ENCODE measurements around the gene EXD3. TPM values are rescaled to one million over a fixed set of nuclear protein-coding genes. Genes with fewer than 3 reads are reported as not detected.
"Not testable (repeated sequence)": the region's sequence is repeated elsewhere in the genome, so short reads cannot be mapped to it uniquely, and the experiment has no call there.

Gene EXD3
- total RNA-seq, 1 experiment from 2014 or later: 1.9 TPM

GRCh38 chr9:137383081-137383783 is 39.7 kb downstream of the EXD3 start:
- peak; percentile 54 to 62 for DNase-seq
- H3K27me3 ChIP-seq: peaks cover 19% of the 10 kb centered on the region; the same call in 1 of the 2 replicates

DNA sequence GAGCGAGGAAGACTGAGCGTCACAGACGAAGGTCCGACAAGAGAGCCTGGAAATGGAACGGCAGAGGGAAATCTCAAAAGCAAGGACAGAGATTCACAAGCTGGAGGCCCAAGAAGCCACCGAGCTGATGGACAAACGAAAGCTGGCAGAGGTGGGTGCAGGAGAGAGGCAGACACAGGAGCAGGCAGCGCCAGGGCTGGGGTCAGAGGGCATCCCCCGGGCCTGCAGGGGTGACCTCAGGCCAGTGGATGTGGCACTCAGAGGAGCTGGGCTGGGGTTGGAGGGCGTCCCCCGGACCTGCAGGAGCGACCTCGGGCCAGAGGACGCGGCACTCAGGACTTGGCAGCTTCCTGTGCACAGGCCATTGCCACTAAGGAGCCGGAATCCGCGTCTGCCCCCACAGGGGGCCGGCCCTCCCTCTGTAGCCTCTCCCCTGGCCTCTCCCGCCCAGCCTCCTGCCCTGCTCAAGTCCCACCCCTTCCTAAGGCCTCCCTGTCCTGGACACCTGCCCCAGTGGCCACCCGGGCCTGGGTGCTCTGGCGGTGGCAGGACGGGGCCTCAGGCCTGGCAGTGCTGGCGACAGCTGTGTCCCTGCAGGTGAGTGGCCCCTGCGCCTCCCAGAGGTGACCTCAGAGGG is 40.4 kb downstream of the EXD3 start:
- H3K4me3 ChIP-seq: no peak overlapping the region
- no peaks in the 10 kb centered on the region for H3K9me3 ChIP-seq (replicated peaks)
- peaks cover 8% of the 10 kb centered on the region for H3K4me1 ChIP-seq
- H3K36me3 ChIP-seq: no peaks in the 10 kb centered on the region
- no peak overlapping the region for H3K27ac ChIP-seq
- DNase-seq: peak; percentile 62 to 65
- H3K27me3 ChIP-seq: peaks cover 13% of the 10 kb centered on the region; the same call in 1 of the 2 replicates

More at GRCh38 chr9:137383081-137383783, 39.7 kb downstream of the EXD3 start:
- Histone ChIP-seq H3K4me3 (no peak overlapping the region), H3K9me3 (replicated peaks) (no peaks in the 10 kb centered on the region), H3K27ac (no peak overlapping the region), H3K4me1 (peaks cover 14% of the 10 kb centered on the region), H3K36me3 (no peaks in the 10 kb centered on the region)

DNA sequence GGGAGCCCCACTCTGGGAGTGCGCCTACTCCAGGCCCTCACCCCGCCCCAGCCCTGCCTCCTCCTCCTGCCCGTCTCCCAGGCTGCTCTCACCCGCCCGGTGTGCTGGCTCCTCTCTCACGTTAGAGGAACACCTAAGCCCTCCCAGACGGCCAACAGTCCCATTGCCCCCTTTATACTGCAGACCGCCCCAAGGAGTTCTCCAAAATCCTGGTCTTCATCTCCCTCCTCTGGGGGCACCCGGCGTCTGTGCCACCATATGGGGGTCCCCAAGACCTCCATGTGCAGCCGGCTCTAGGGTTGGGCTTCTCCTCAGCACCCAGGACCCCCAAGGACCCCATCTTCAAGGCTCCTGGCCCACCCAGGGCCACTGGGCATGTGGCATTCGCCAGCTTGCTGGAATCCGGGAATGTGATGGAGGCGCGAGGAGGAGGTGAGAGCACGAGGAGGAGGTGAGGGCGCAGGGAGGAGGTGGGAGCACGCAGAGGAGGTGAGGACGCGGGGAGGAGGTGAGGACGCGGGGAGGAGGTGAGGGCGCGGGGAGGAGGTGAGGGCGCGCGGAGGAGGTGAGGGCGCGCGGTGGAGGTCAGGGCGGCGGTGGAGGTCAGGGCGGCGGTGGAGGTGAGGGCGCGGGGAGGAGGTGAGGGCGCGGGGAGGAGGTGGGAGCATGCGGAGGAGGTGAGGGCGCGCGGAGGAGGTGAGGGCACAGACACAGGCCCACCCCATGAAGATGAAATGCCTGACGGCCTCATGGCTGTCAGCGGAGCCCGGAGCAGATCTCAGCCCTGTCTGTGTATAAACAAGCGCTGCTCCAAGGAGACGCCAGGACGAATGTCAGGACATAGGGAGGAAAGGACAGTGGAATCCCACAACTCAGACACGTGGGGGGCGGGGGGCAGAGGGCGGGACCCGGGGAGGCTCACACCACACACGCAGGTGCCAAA is 41.2 kb downstream of the EXD3 start:
- no peak for DNase-seq
- no peaks in the 10 kb centered on the region for H3K9me3 ChIP-seq (replicated peaks)
- peaks cover 8% of the 10 kb centered on the region for H3K4me1 ChIP-seq
- H3K4me3 ChIP-seq: no peak overlapping the region
- H3K27ac ChIP-seq: no peak overlapping the region
- H3K36me3 ChIP-seq: no peaks in the 10 kb centered on the region
- peaks cover 13% of the 10 kb centered on the region; the same call in 1 of the 2 replicates for H3K27me3 ChIP-seq

GRCh38 chr9:137380606-137381005 is 42.4 kb downstream of the EXD3 start:
- H3K4me1 ChIP-seq: peaks cover 8% of the 10 kb centered on the region
- H3K27me3 ChIP-seq: peaks cover 13% of the 10 kb centered on the region; the same call in 1 of the 2 replicates
- H3K4me3 ChIP-seq: no peak overlapping the region
- no peaks in the 10 kb centered on the region for H3K36me3 ChIP-seq
- H3K9me3 ChIP-seq (replicated peaks): peaks cover under 1% of the 10 kb centered on the region; the same call in 1 of the 2 replicates
- DNase-seq: no peak
- no peak overlapping the region for H3K27ac ChIP-seq

DNA sequence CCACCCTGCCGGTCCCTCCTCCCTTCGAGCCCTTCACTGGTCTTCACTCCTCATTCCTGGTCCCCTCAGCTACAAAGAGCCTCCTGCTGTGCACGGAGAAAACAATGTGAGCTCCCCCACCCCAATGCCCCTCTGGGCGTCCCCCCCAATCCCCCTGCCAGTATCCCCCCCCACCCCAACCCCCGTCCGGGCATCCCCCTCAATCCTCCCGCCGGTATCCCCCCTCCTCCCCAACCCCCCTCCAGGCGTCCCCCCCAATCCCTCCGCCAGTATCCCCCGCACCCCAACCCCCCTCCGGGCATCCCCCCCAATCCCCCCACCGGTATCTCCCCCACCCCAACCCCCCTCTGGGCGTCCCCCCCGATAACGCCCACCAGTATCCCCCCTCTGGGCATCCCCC is 42.8 kb downstream of the EXD3 start:
- H3K9me3 ChIP-seq (replicated peaks): peaks cover 5% of the 10 kb centered on the region; the same call in 1 of the 2 replicates

GRCh38 chr9:137379761-137380161 is 43.2 kb downstream of the EXD3 start:
- Histone ChIP-seq H3K4me1 (peaks cover 8% of the 10 kb centered on the region), H3K9me3 (replicated peaks) (peaks cover 6% of the 10 kb centered on the region; the same call in 1 of the 2 replicates), H3K4me3 (no peak overlapping the region), H3K27ac (no peak overlapping the region), H3K27me3 (peaks cover 10% of the 10 kb centered on the region; the same call in 1 of the 2 replicates), H3K36me3 (no peaks in the 10 kb centered on the region)
- no peak for DNase-seq

More for the DNA sequence above, 42.8 kb downstream of the EXD3 start:
- Histone ChIP-seq H3K4me3 (no peak overlapping the region), H3K36me3 (no peaks in the 10 kb centered on the region), H3K4me1 (peaks cover 8% of the 10 kb centered on the region), H3K27ac (no peak overlapping the region), H3K27me3 (peaks cover 13% of the 10 kb centered on the region; the same call in 1 of the 2 replicates)
- no peak for DNase-seq

DNA sequence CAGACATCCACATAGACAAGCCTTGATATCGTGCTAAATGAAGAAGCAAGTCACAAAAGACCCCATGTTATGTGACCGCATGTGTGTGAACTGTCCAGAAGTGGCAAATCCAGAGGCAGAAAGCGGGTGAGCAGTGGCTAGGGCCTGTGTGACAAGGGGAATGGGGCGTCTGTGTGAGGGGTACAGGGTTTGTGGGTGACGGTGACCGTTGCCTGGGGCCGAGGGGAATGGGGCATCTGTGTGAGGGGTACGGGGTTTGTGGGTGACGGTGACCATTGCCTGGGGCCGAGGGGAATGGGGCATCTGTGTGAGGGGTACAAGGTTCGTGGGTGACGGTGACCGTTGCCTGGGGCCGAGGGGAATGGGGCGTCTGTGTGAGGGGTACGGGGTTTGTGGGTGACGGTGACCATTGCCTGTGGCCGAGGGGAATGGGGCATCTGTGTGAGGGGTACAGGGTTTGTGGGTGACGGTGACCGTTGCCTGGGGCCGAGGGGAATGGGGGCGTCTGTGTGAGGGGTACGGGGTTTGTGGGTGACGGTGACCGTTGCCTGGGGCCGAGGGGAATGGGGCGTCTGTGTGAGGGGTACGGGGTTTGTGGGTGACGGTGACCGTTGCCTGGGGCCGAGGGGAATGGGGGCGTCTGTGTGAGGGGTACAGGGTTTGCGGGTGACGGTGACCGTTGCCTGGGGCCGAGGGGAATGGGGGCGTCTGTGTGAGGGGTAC is 44.1 kb downstream of the EXD3 start:
- not testable (repeated sequence) for H3K4me3 ChIP-seq; H3K36me3 ChIP-seq; H3K27me3 ChIP-seq; H3K4me1 ChIP-seq; H3K27ac ChIP-seq; DNase-seq; H3K9me3 ChIP-seq (replicated peaks)

GRCh38 chr9:137376386-137376785 is 46.6 kb downstream of the EXD3 start:
- Histone ChIP-seq H3K9me3 (replicated peaks) (peaks cover 6% of the 10 kb centered on the region; the same call in 1 of the 2 replicates), H3K4me3 (no peak overlapping the region), H3K27ac (no peak overlapping the region), H3K36me3 (no peaks in the 10 kb centered on the region), H3K27me3 (peaks cover 33% of the 10 kb centered on the region), H3K4me1 (peaks cover 9% of the 10 kb centered on the region; the same call in 1 of the 2 replicates)
- DNase-seq: no peak

GRCh38 chr9:137375321-137376058 is 47.5 kb downstream of the EXD3 start:
- H3K9me3 ChIP-seq (replicated peaks): peaks cover 6% of the 10 kb centered on the region; the same call in 1 of the 2 replicates
- H3K27me3 ChIP-seq: peaks cover 37% of the 10 kb centered on the region
- H3K4me1 ChIP-seq: peaks cover 9% of the 10 kb centered on the region; the same call in 1 of the 2 replicates
- no peak overlapping the region for H3K27ac ChIP-seq
- DNase-seq: no peak
- H3K4me3 ChIP-seq: no peak overlapping the region
- H3K36me3 ChIP-seq: no peaks in the 10 kb centered on the region

DNA sequence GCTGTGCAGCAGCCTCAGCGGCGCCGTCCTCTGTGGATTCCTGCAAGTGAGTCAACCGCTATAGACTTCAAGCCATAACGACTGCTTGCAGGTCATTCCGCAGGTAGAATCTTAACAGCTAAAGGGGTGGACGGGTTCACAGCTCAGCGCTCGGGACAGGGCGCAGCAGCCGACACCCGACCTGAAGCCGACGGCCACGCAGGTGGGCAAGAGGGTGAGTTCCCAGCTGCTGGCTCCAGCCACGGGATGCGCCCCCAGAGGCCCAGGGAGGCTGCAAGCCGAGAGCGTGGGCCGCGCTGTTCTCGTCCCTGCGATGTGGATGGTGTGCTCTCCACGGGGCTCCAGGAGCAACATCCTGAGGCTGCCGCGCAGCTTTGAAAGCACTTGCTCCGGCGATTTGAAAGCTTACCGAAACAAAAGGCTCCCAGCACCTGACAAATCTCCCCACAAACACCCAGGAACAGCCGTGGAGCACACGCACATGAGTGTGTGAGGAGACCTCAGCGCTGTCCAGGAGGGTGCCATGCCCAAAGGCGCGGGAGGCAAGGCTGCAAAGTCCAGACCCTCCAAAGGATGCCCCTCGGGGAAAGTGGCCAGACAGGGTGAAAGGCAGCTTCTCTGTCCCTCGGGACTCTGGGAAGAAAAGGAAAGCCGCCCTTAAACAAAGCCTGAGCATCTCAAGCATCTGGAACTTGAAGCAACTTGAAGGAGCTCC is 48.7 kb downstream of the EXD3 start:
- Histone ChIP-seq H3K27me3 (peaks cover 37% of the 10 kb centered on the region), H3K36me3 (no peaks in the 10 kb centered on the region), H3K4me3 (no peak overlapping the region), H3K27ac (no peak overlapping the region), H3K9me3 (replicated peaks) (peaks cover 6% of the 10 kb centered on the region; the same call in 1 of the 2 replicates), H3K4me1 (peaks cover 9% of the 10 kb centered on the region; the same call in 1 of the 2 replicates)
- DNase-seq: no peak

DNA sequence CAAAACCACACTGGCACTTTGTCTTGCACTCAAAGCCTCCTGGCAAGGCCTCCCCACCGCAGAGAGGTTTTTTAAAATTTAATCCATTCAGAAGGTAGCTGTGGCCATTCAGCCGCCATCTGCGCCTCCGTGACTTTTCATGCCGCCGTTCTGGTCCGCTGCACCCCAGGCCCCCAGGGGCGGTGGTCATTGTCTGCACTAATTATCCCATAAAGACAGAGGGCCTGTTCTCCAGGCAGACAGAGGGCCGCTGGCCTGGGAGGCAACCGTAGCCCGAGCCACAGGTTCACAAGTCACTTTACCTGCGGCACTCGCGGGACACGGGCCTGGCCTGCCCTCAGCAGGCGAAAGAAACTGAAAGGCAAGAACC is 49.4 kb downstream of the EXD3 start:
- peak in 1 of 2 experiments; percentile 31 for DNase-seq
- Histone ChIP-seq H3K9me3 (replicated peaks) (peaks cover 6% of the 10 kb centered on the region; the same call in 1 of the 2 replicates), H3K4me1 (peaks cover 9% of the 10 kb centered on the region; the same call in 1 of the 2 replicates), H3K27ac (no peak overlapping the region), H3K4me3 (no peak overlapping the region), H3K36me3 (no peaks in the 10 kb centered on the region), H3K27me3 (peaks cover 37% of the 10 kb centered on the region)

DNA sequence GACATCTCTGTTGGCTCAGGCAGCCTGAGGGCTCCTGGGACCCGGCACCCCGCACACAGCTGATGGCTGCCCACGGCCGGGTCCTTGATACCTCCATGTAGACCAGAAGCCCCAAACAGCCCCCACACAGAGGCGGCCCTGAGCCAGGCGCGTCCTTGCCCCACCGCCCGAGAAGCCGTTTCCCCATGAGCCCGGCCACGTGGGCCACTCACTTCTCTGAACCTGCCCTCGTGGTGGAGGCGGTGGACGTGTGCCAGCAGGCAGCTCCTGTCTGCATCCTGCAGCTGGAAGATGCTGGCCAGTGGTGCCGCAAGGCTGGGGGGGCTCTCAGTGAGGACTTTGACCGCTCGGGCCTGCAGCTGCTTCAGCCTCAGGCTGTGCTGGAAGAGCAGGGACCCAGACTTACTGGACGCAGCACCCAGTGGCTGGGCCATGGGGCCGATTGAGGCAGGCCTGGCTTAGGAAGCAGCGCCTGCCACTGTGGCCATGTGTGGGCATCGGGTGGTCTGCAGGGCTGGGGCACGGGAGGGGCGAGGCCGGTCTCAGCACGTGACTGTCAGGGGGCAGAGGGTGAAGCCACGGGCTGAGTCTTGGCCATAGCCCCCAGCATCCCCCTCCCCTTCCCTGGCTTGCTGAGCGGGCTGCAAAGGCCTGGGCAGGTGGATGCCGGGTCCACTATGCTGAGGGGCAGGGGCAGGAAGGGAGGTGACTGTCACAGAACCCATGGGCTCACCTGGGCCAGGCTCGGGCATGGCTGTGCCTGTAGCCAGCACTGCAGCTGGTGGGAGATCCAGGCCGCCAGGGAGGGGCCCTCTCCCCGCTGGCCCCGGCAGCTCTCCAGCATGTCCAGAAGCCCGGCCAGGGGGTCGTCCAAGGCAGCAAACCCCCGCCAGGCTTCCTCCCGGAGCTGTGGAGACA is 50.0 kb downstream of the EXD3 start:
- Histone ChIP-seq H3K36me3 (no peaks in the 10 kb centered on the region), H3K27ac (no peak overlapping the region), H3K27me3 (peaks cover 37% of the 10 kb centered on the region), H3K4me3 (no peak overlapping the region), H3K9me3 (replicated peaks) (peaks cover 6% of the 10 kb centered on the region; the same call in 1 of the 2 replicates), H3K4me1 (peaks cover 9% of the 10 kb centered on the region; the same call in 1 of the 2 replicates)
- DNase-seq: peak; percentile 55 to 56

Measured in SJCRH30 (cell line).